Mesenchymal stem cell (in vitro differentiated cells and primary cell): ENCODE measurements around the gene BCAP29.

Experiments
- DNase-seq: peaks from one replicate; pipeline ENCODE4 v3.0.0-alpha.2; 2013
- H2AFZ ChIP-seq: one replicate; pipeline ENCODE4 v1.6.1; 2013; ENCODE audit warnings: low read depth, mild to moderate bottlenecking, control low read depth, inconsistent platforms, low read length, moderate library complexity
- H2AK5ac ChIP-seq: 2 replicates; pipeline ENCODE4 v1.6.1; 2013; ENCODE audit warnings: low read length, moderate library complexity, mild to moderate bottlenecking, inconsistent platforms; ENCODE audit not compliant: severe bottlenecking
- H2BK120ac ChIP-seq: one replicate; pipeline ENCODE4 v1.6.1; 2013; ENCODE audit warnings: low read depth, mild to moderate bottlenecking, inconsistent platforms, low read length, moderate library complexity
- H2BK12ac ChIP-seq, 2 experiments: one replicate each; pipeline ENCODE4 v1.6.1; 2013; ENCODE audit warnings: inconsistent platforms in 2 of 2, low read length in 2 of 2, mild to moderate bottlenecking in 2 of 2, moderate library complexity in 2 of 2, control low read depth in 1 of 2
- H2BK15ac ChIP-seq: one replicate; pipeline ENCODE4 v1.6.1; 2013; ENCODE audit warnings: mild to moderate bottlenecking, low read depth, inconsistent platforms; ENCODE audit not compliant: poor library complexity, severe bottlenecking
- H2BK5ac ChIP-seq: 2 replicates; pipeline ENCODE4 v1.6.1; 2013; ENCODE audit warnings: low read depth, mild to moderate bottlenecking, low read length, control low read depth, inconsistent platforms; ENCODE audit not compliant: poor library complexity, severe bottlenecking
- H3K14ac ChIP-seq, 2 experiments: one replicate each; pipeline ENCODE4 v1.6.1; 2013; ENCODE audit warnings: inconsistent platforms in 2 of 2, low read length in 2 of 2, control low read depth in 1 of 2, mild to moderate bottlenecking in 1 of 2, moderate library complexity in 1 of 2
- H3K18ac ChIP-seq, 2 experiments: one replicate each; pipeline ENCODE4 v1.6.1; 2013; ENCODE audit warnings: inconsistent platforms in 2 of 2, low read length in 2 of 2, control low read depth in 1 of 2, low read depth in 1 of 2, mild to moderate bottlenecking in 1 of 2
- H3K23ac ChIP-seq, 2 experiments: one replicate each; pipeline ENCODE4 v1.6.1; 2013; ENCODE audit warnings: inconsistent platforms in 2 of 2, low read length in 2 of 2, mild to moderate bottlenecking in 2 of 2, moderate library complexity in 2 of 2, control low read depth in 1 of 2
- H3K27ac ChIP-seq: 2 replicates; pipeline ENCODE4 v1.5.1; 2013; ENCODE audit warnings: mild to moderate bottlenecking, moderate library complexity, low read length, control low read depth, inconsistent platforms; ENCODE audit not compliant: poor library complexity, severe bottlenecking
- H3K27me3 ChIP-seq, 2 experiments: 2 replicates each; pipeline versions ENCODE4 v1.6.1 to v1.7.0; 2013; ENCODE audit warnings: low read length in 2 of 2, mild to moderate bottlenecking in 2 of 2, moderate library complexity in 2 of 2, control low read depth in 1 of 2, inconsistent platforms in 1 of 2; ENCODE audit not compliant: control insufficient read depth in 1 of 2, insufficient read depth in 1 of 2
- H3K36me3 ChIP-seq, 2 experiments: 2 replicates each; pipeline versions ENCODE4 v1.6.1 to v1.7.0; 2013; ENCODE audit warnings: low read length in 2 of 2, control low read depth in 1 of 2, inconsistent platforms in 1 of 2, low read depth in 1 of 2, mild to moderate bottlenecking in 1 of 2; ENCODE audit not compliant: insufficient read depth in 2 of 2, control insufficient read depth in 1 of 2
- H3K4ac ChIP-seq, 2 experiments: one replicate each; pipeline ENCODE4 v1.6.1; 2013; ENCODE audit warnings: inconsistent platforms in 2 of 2, low read length in 2 of 2, mild to moderate bottlenecking in 2 of 2, moderate library complexity in 2 of 2, control low read depth in 1 of 2, low read depth in 1 of 2
- H3K4me1 ChIP-seq: 2 replicates; pipeline ENCODE4 v1.6.1; 2013; ENCODE audit warnings: low read depth, low read length, control low read depth; ENCODE audit not compliant: control insufficient read depth, insufficient read depth
- H3K4me2 ChIP-seq: 2 replicates; pipeline ENCODE4 v1.6.1; 2013; ENCODE audit warnings: low read length, mild to moderate bottlenecking, inconsistent platforms; ENCODE audit not compliant: poor library complexity, severe bottlenecking
- H3K4me3 ChIP-seq, 2 experiments: 2 replicates each; pipeline versions ENCODE4 v1.5.1 to v1.7.0; 2013; ENCODE audit warnings: low read length in 2 of 2, mild to moderate bottlenecking in 2 of 2, control low read depth in 1 of 2, low read depth in 1 of 2; ENCODE audit not compliant: insufficient read depth in 1 of 2
- H3K79me1 ChIP-seq: replicated peaks from 2 replicates; pipeline ENCODE4 v1.6.1; 2013; ENCODE audit warnings: mild to moderate bottlenecking, control low read depth, low read length, inconsistent platforms; ENCODE audit not compliant: poor library complexity, severe bottlenecking
- H3K9ac ChIP-seq: 2 replicates; pipeline ENCODE4 v1.7.0; 2013; ENCODE audit warnings: mild to moderate bottlenecking, low read length, moderate library complexity
- H3K9me3 ChIP-seq: 2 replicates; pipeline ENCODE4 v1.7.0; 2013; ENCODE audit warnings: mild to moderate bottlenecking, low read length; ENCODE audit not compliant: control insufficient read depth
- H4K8ac ChIP-seq: one replicate; pipeline ENCODE4 v1.6.1; 2013; ENCODE audit warnings: inconsistent platforms, mild to moderate bottlenecking, low read length, moderate library complexity
- H4K91ac ChIP-seq: one replicate; pipeline ENCODE4 v1.6.1; 2013; ENCODE audit warnings: mild to moderate bottlenecking, low read length, inconsistent platforms
- WGBS: methylation state at CpG from one replicate; pipeline ENCODE4 v1.1.7; 2013; ENCODE audit warnings: mixed read lengths; 5-methylcytosine and 5-hydroxymethylcytosine counted together

Gene BCAP29

GRCh38 chr7:107622894-107623293 lies 42.8 kb downstream of the BCAP29 start:
- Histone ChIP-seq H2BK5ac (no peak overlapping the region), H2BK120ac (no peak overlapping the region), H3K4me1 (peaks cover 2% of the 10 kb centered on the region), H3K27me3 (no peaks in the 10 kb centered on the region), H2BK15ac (no peak overlapping the region), H3K4ac (no peak overlapping the region), H3K23ac (no peak overlapping the region), H3K18ac (no peak overlapping the region), H2AK5ac (no peak overlapping the region), H3K14ac (no peak overlapping the region), H3K9me3 (no peaks in the 10 kb centered on the region), H3K9ac (no peak overlapping the region), H4K8ac (no peak overlapping the region), H2BK12ac (peak overlapping the region in 1 of 2 experiments; percentile 42), H3K36me3 (peaks cover 3 to 39% of the 10 kb centered on the region in 2 experiments), H2AFZ (no peak overlapping the region), H3K4me3 (no peak overlapping the region), H3K4me2 (no peak overlapping the region), H3K27ac (no peak overlapping the region), H3K79me1 (no peaks in the 10 kb centered on the region), H4K91ac (no peak overlapping the region)
- WGBS, result 95% methylated on average over 2 of the region's 2 CpGs
- no peak for DNase-seq

GRCh38 chr7:107627002-107627401 lies 47.0 kb downstream of the BCAP29 start:
- H3K4me2 ChIP-seq, result no peak overlapping the region
- no peak overlapping the region for H4K91ac ChIP-seq
- H3K4me1 ChIP-seq, result peaks cover 2% of the 10 kb centered on the region
- no peak overlapping the region for H3K18ac ChIP-seq
- peaks cover 9 to 13% of the 10 kb centered on the region in 2 experiments for H3K36me3 ChIP-seq
- H3K4ac ChIP-seq, result no peak overlapping the region
- no peak overlapping the region for H4K8ac ChIP-seq
- no peaks in the 10 kb centered on the region for H3K9me3 ChIP-seq
- H2BK5ac ChIP-seq, result no peak overlapping the region
- H2BK15ac ChIP-seq, result no peak overlapping the region
- H2AK5ac ChIP-seq, result no peak overlapping the region
- H2BK12ac ChIP-seq, result no peak overlapping the region
- H3K14ac ChIP-seq, result no peak overlapping the region
- H3K9ac ChIP-seq, result no peak overlapping the region
- no peaks in the 10 kb centered on the region for H3K79me1 ChIP-seq
- H3K27me3 ChIP-seq, result no peaks in the 10 kb centered on the region
- no peak overlapping the region for H2AFZ ChIP-seq
- no peak for DNase-seq
- H3K27ac ChIP-seq, result no peak overlapping the region
- H3K23ac ChIP-seq, result no peak overlapping the region
- H2BK120ac ChIP-seq, result no peak overlapping the region
- H3K4me3 ChIP-seq, result no peak overlapping the region
- WGBS, result 93% methylated on average over 4 of the region's 4 CpGs

GRCh38 chr7:107628461-107629064 lies 48.5 kb downstream of the BCAP29 start:
- Histone ChIP-seq H3K79me1 (no peaks in the 10 kb centered on the region), H2AFZ (no peak overlapping the region), H4K91ac (no peak overlapping the region), H3K4me3 (no peak overlapping the region), H3K23ac (no peak overlapping the region), H3K4me1 (no peaks in the 10 kb centered on the region), H3K4me2 (no peak overlapping the region), H3K27ac (no peak overlapping the region), H2BK120ac (no peak overlapping the region), H3K4ac (no peak overlapping the region), H2BK15ac (no peak overlapping the region), H3K36me3 (peaks cover 2 to 13% of the 10 kb centered on the region in 2 experiments), H3K9me3 (no peaks in the 10 kb centered on the region), H3K27me3 (no peaks in the 10 kb centered on the region), H3K14ac (no peak overlapping the region), H3K9ac (no peak overlapping the region), H2AK5ac (no peak overlapping the region), H3K18ac (no peak overlapping the region), H2BK12ac (no peak overlapping the region), H2BK5ac (no peak overlapping the region), H4K8ac (no peak overlapping the region)
- DNase-seq, result no peak
- WGBS, result 92% methylated on average over 8 of the region's 8 CpGs

GRCh38 chr7:107630342-107630741 lies 50.3 kb downstream of the BCAP29 start:
- no peak overlapping the region for H3K9ac ChIP-seq
- H3K27me3 ChIP-seq, result no peaks in the 10 kb centered on the region
- peaks cover 0 to 13% of the 10 kb centered on the region in 2 experiments for H3K36me3 ChIP-seq
- 98% methylated on average over 8 of the region's 8 CpGs for WGBS
- no peak overlapping the region for H4K91ac ChIP-seq
- H2AK5ac ChIP-seq, result no peak overlapping the region
- H3K9me3 ChIP-seq, result no peaks in the 10 kb centered on the region
- no peak overlapping the region for H4K8ac ChIP-seq
- H3K4me1 ChIP-seq, result no peaks in the 10 kb centered on the region
- no peak for DNase-seq
- H2AFZ ChIP-seq, result no peak overlapping the region
- no peak overlapping the region for H3K27ac ChIP-seq
- no peak overlapping the region for H3K18ac ChIP-seq
- no peak overlapping the region for H2BK12ac ChIP-seq
- H2BK120ac ChIP-seq, result no peak overlapping the region
- no peak overlapping the region for H2BK15ac ChIP-seq
- H3K4me2 ChIP-seq, result no peak overlapping the region
- no peak overlapping the region for H3K23ac ChIP-seq
- H3K79me1 ChIP-seq, result no peaks in the 10 kb centered on the region
- no peak overlapping the region for H3K14ac ChIP-seq
- no peak overlapping the region for H3K4ac ChIP-seq
- H3K4me3 ChIP-seq, result no peak overlapping the region
- no peak overlapping the region for H2BK5ac ChIP-seq
